ENCODE measurements around the gene CD33. TPM values are rescaled to one million over a fixed set of nuclear protein-coding genes. Genes with fewer than 3 reads are reported as not detected.

The CD33 gene
- total and polyA plus RNA-seq, 2 of the 8 experiments (the other 6 are each of a cell fraction or from before 2014, with no cell fraction given) = 0.06 TPM; not detected in 1

GRCh38 chr19:51272183-51272810, 47.4 kb downstream of the CD33 start:
- Histone ChIP-seq H3K14ac (ENCODE audit: insufficient read length) (no peak overlapping the region), H3K27me3 (replicated peaks in 1 of 4; ENCODE audit: control insufficient read depth in 3 of 4, extremely low read depth in 1 of 4, insufficient read depth in 3 of 4, low read length in 3 of 4) (no peaks in the 10 kb centered on the region), H2BK120ac (replicated peaks; ENCODE audit: low read depth, low read length) (no peak overlapping the region), H3K27ac (ENCODE audit: low read depth, low read length) (no peak overlapping the region), H2BK12ac (ENCODE audit: low read depth, low read length) (no peak overlapping the region), H4K5ac (ENCODE audit: insufficient read length, low read depth, low read length) (no peak overlapping the region), H3K18ac (ENCODE audit: extremely low read depth, low read length) (no peak overlapping the region), H3K79me2 (ENCODE audit: control insufficient read depth in 1 of 2, insufficient read depth in 2 of 2, low read length in 2 of 2) (no peaks in the 10 kb centered on the region), H3K23ac (ENCODE audit: insufficient read length) (no peak overlapping the region), H3K4me3 (ENCODE audit: extremely low read depth in 1 of 4, insufficient read depth in 2 of 4, low read depth in 3 of 4, low read length in 4 of 4) (no peak overlapping the region), H2AK5ac (ENCODE audit: low read depth, low read length) (no peak overlapping the region), H2BK5ac (ENCODE audit: low read depth, low read length) (no peak overlapping the region), H4K20me1 (replicated peaks in 1 of 2; ENCODE audit: control insufficient read depth in 1 of 2, insufficient read depth in 2 of 2, low read length in 2 of 2) (no peaks in the 10 kb centered on the region), H3K56ac (replicated peaks; ENCODE audit: insufficient read length, low read depth, low read length) (no peak overlapping the region), H3K4ac (replicated peaks; ENCODE audit: insufficient read length, low read depth, low read length) (no peak overlapping the region), H3K36me3 (ENCODE audit: control insufficient read depth in 2 of 4, insufficient read depth in 4 of 4, low read length in 3 of 4) (no peaks in the 10 kb centered on the region), H2BK15ac (ENCODE audit: low read length) (no peak overlapping the region), H3K9ac (replicated peaks in 1 of 4; ENCODE audit: extremely low read depth in 1 of 4, low read depth in 3 of 4, low read length in 3 of 4) (no peak overlapping the region), H2AFZ (ENCODE audit: low read length) (no peak overlapping the region), H4K91ac (replicated peaks; ENCODE audit: insufficient read length, low read length) (no peak overlapping the region), H3K4me1 (replicated peaks in 1 of 4; ENCODE audit: control insufficient read depth in 3 of 4, insufficient read depth in 4 of 4, low read length in 3 of 4) (no peaks in the 10 kb centered on the region), H3K79me1 (ENCODE audit: low read depth, low read length) (no peaks in the 10 kb centered on the region), H3K23me2 (ENCODE audit: low read depth, low read length) (no peaks in the 10 kb centered on the region; the same call in 1 of the 2 replicates), H3K9me3 (ENCODE audit: insufficient read depth in 2 of 2, low read depth in 1 of 2, low read length in 1 of 2) (no peaks in the 10 kb centered on the region), H2BK20ac (ENCODE audit: low read length) (no peak overlapping the region), H3K4me2 (ENCODE audit: insufficient read depth in 1 of 2, low read depth in 2 of 2, low read length in 2 of 2) (no peak overlapping the region), H4K8ac (ENCODE audit: extremely low read depth, insufficient read depth, low read length) (no peak overlapping the region)
- DNase-seq (ENCODE audit: low read depth in 1 of 2, low spot score in 2 of 2) (peak in 1 of 2 experiments; percentile 23), FAIRE-seq (no peak)
- TF ChIP-seq BACH1 (IDR thresholded peaks at IDR 0.05; ENCODE audit: low read length) = peak; percentile 62
- TF ChIP-seq POLR2AphosphoS5 (IDR thresholded peaks at IDR 0.05; ENCODE audit: low read depth, low read length) = no peak
- peak; percentile 28; the same call in 1 of the 2 replicates for TF ChIP-seq MAFK (IDR thresholded peaks at IDR 0.05; ENCODE audit: low read depth, low read length)
- ChIA-PET POLR2A (ENCODE audit: partially characterized antibody) (no interaction called here), CTCF (ENCODE audit: partially characterized antibody) (interaction anchor here (0.7 to 5.8 kb wide), 8 partner anchors 9 to 115 kb away, joined by 3 to 42 read pairs (median 3); no protein-coding TSS in a partner anchor)
- WGBS, 2 experiments (ENCODE audit: extremely low coverage in 1 of 2, insufficient coverage in 1 of 2, insufficient read length in 1 of 2, insufficient replicate concordance in 2 of 2, low coverage in 1 of 2, low lambda C conversion rate in 2 of 2, missing lambda C conversion rate in 1 of 2) = 84% methylated on average over 6 of the region's 6 CpGs; no CpG with 5 or more reads in 1 of the 2 experiments
